Stimulated activated naive CD4-positive, alpha-beta T cell (primary cell): ENCODE data around the gene SKP2.
"Not testable (repeated sequence)": the region's sequence is repeated elsewhere in the genome, so short reads cannot be mapped to it uniquely, and the experiment has no call there.

Experiments
- DNase-seq, 6 experiments: peaks; one replicate each; lab custom pipeline; 2025; lab: John Stamatoyannopoulos, UW

Gene SKP2

GRCh38 chr5:36156619-36157018, 4.7 kb downstream of the SKP2 start:
- DNase-seq = no peak

DNA sequence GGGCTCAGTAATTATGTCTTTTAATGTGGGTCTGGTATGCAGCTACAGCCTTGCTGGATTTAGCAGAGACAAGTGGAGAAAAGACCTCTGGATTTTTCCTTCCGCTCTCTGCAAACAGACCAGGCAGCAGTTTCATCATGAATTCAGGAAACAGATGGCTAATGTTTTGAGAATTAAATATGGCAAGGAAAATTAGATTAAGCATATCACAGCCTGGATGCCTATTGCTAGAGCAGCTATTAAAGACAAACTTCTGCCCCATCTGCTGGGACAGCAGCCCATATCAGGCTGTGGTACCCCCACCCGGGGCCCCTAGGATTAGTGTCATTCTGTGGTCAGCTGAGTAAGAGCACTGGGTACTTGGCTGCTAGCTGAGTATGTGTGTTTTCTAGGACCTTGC, 6.2 kb downstream of the SKP2 start:
- DNase-seq = no peak

DNA sequence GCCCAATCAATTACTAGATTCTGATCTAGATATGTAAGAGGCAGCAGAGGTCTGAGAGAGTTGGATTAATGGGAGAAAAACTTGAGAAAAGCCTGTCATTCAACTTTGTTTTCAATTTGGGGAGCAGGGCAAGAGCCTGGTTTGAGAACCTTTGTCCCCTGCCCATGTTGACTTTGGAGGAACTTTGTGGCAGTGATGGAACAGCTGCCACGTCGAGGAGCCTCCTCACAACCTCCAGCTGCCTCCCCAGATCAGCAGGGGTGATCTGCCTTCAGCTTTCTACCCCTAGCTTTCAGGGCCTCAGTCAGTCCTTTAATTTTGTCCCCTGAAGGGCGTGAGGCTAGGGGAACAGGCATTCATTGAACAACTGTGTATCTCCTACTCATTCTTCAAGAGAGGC, 8.7 kb downstream of the SKP2 start:
- no peak for DNase-seq

DNA sequence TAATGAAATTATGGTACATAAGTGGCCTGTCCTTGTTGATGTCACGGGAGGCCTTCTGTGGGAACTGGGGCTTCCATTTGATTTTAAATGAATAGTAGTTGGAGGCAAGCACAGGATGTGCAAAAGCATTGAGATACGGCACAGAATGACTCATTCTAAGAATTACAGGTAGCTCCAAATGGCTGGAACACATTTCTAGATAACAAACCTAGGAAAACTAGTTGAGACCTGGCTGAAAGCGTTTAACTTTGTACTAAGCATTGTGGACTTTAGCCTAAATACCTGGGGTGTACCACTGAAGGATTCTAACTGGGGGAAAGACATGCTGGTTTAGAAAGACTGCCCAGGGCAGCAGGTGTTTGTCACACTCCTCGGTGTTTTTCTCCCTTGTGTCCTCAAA, 9.4 kb downstream of the SKP2 start:
- DNase-seq = no peak

DNA sequence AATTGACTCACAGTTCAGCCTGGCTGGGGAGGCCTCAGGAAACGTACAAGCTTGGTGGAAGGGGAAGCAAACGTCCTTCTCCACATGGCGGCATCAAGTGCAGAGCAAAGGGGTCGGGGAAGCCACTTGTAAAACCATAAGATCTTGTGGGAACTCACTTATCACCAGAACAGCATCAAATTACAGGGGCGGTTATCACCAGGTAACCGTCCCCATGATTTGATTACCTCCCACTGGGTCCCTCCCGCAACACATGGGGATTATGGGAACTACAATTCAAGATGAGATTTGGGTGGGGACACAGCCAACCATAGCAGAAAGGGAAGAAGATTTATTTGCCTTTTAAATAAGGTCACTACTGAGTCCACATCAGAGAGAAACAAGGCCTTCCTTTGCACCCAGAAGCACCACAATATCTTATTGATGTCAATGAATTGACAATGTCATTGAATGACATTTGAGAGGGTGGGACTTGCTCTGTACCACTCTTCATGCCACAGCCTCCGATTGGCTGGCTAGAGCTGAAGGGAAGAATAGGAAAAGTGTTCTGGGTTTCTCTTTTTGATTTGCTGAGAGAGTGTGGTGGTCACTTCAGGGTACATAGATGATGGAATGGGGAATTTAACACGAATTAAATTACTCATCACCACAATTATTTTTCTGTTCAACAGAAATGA, 11.0 kb downstream of the SKP2 start:
- DNase-seq = no peak

DNA sequence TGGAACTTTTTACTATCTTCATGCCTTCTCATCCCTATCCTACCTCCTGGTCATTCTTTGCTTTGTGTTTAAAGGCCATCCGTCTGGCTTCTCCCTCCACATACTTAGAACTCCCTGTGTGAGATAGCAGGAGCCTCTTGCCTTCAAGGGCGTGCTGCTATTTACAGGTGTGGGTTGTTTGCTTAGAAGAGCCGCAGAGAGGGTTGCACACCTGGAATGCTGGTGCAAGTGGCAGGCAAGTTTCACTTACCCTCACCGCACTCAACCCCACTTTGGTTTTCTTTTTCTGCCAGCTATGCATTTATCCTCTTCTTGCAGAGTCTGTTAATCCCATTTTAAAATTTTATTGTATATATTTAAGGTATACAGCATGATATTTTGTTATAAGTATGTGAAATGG, 12.6 kb downstream of the SKP2 start:
- DNase-seq = no peak

DNA sequence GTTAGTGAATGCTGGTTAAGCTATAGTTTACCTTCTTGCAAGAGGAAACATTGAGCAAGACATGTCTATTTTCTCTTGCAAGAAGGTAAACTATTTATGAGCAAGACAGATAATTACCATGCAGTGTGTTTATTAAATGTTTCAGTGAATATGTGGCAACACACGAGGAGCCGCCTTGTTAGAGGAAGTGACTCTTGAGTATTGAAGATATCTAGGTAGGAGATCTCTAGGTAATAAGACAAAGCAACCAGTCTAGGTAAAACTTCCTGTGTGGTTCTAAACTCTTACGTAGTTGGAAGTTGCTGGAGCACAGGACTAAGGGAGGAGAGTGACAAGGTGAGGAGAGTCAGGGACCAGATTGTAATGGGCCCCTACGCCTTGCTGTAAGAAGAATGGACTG, 16.8 kb downstream of the SKP2 start:
- peak in 3 of 6 experiments; percentile 4 to 17 (median 10) for DNase-seq

- DNase-seq = no peak
Observed at GRCh38 chr5:36170832-36171424, 19.0 kb downstream of the SKP2 start.

GRCh38 chr5:36172599-36172998, 20.7 kb downstream of the SKP2 start:
- no peak for DNase-seq

GRCh38 chr5:36173426-36173825, 21.5 kb downstream of the SKP2 start:
- no peak for DNase-seq

- DNase-seq = no peak
Observed at GRCh38 chr5:36174119-36174518, 22.2 kb downstream of the SKP2 start.

DNA sequence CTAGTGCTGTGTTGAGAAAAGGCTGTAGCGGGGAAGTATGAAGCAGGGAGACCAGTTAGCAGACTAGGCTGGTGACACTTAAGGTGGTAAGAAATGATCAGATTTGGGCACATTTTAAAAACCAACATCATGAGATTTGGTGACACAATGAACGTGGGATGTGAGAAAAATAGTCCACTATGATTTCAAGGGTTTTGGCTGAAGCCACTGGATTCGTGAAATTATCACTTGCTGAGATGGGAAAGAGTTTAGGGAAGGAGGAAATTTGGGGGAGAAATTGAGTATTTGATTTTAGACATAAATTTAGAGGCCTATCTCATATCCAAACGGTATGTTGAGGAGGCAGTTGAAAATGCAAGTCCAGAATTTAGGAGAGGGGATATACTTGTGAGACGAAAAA, 23.1 kb downstream of the SKP2 start:
- no peak for DNase-seq

DNA sequence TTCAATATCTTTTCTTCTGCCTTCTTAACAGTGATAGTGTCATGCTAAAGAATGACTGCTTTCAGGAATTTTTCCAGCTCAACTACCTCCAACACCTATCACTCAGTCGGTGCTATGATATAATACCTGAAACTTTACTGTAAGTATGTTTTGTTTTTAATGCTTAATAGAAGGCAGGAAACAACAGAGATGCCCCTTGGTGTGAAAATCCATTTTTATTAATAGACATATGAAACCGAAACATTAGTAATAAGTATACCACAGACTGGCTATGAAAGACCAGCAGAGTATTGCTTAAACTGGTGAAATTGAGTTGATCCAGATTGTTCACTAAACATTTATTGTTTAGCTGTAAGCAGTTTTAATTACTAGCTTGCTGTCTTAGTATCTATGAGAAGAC, 25.2 kb downstream of the SKP2 start:
- no peak for DNase-seq

GRCh38 chr5:36177715-36178523, 26.0 kb downstream of the SKP2 start:
- DNase-seq = no peak

DNA sequence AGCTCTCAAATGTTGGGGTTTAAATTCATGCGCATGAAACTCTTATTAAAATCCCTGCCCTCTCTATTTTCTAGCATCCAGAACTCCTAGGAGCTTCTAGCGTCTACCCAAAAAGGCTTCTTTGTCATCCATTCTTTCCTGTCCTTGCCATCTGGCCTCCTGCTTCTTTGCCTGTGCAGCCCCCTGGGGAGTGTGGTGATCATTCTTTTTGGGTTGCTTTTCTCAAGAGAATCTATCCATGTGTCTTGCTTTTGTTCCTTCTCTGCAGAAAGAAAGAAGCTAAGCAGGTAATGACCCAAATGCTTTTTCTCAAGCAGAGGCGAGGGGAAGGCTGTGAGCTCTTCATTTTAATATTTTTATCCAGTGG, 26.6 kb downstream of the SKP2 start:
- no peak for DNase-seq

DNA sequence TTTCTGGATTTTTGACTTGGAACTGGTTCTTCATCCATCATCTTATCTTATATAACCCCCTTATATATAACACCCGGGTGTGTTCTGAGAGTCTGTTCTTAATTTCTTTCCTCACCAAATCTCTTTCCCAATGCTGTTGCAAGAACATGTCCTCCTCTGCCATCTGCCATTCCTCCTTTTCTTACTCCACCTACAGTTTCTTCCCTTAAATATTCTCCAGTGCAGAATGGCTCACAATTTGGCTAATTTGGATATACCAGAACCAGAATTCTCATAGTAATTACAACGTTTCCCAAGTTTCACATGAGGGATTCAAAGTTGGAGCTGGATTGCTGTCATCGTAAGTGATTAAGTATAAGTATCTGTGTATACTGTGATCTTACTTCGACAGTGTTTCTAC, 28.0 kb downstream of the SKP2 start:
- no peak for DNase-seq

- no peak for DNase-seq
Observed at GRCh38 chr5:36180556-36181350, 28.8 kb downstream of the SKP2 start.

- no peak for DNase-seq
Observed at GRCh38 chr5:36181774-36182173, 29.9 kb downstream of the SKP2 start.

GRCh38 chr5:36184408-36184807, 32.5 kb downstream of the SKP2 start:
- not testable (repeated sequence) for DNase-seq

DNA sequence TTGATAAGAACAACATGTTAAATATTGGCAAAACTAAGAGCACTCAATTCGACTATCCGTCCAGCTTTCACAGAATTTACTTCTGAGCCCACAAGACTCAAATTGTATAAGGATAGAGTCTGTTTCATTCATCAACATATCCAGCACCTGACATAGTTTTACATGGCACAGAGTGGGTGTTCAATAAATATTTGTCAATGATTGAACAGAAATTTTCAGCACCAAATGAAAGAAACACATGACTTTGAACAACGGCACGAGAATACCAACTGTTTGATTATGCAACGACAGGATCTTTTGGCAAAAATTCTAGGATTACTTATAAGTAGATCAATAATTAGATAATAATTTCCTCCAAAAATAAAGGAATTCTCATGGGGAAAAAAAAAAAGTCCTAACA, 41.8 kb downstream of the SKP2 start:
- DNase-seq = no peak

- DNase-seq = no peak
Observed at GRCh38 chr5:36198281-36198680, 46.4 kb downstream of the SKP2 start.

DNA sequence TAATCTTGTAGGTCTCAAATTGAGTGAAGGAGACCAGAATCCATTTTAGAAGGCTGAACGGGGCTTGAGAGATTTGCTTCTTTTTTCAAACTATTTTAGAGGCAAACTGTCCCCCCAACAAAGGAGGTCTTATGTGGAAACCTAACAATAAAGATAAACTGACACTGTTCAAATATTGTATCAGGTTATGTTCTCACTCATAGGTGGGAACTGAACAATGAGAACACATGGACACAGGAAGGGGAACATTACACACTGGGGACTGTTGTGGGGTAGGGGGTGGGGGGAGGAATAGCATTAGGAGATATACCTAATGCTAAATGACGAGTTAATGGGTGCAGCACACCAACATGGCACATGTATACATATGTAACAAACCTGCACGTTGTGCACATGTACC, 46.9 kb downstream of the SKP2 start:
- not testable (repeated sequence) for DNase-seq

GRCh38 chr5:36199620-36200019, 47.7 kb downstream of the SKP2 start:
- DNase-seq = no peak
